ENCODE results near the gene SLC44A4.
A peak's percentile ranks its signal among the peaks of the same experiment; 100 is the strongest.

SLC44A4 gene

GRCh38 chr6:31900917-31901414 lies 22.2 kb upstream of the SLC44A4 start:
- H3K27me3 ChIP-seq (ENCODE audit: low read depth, low read length), result no peaks in the 10 kb centered on the region
- H3K36me3 ChIP-seq (ENCODE audit: control insufficient read depth in 1 of 2, insufficient read depth in 2 of 2, low read length in 2 of 2), result peaks cover 0 to 3% of the 10 kb centered on the region in 2 donors
- H3K4me1 ChIP-seq (ENCODE audit: control insufficient read depth in 1 of 2, insufficient read depth in 2 of 2, low read length in 2 of 2), result peaks cover 7 to 33% of the 10 kb centered on the region in 2 donors
- no peaks in the 10 kb centered on the region for H3K9me3 ChIP-seq (ENCODE audit: control insufficient read depth in 1 of 2, low read length in 2 of 2)
- no peak overlapping the region for H3K27ac ChIP-seq (ENCODE audit: low read length)
- peak overlapping the region; percentile 21 to 85 for H3K4me3 ChIP-seq (ENCODE audit: low read depth in 1 of 2, low read length in 2 of 2)

- Histone ChIP-seq H3K27ac (ENCODE audit: low read length) (no peak overlapping the region), H3K4me1 (ENCODE audit: control insufficient read depth in 1 of 2, insufficient read depth in 2 of 2, low read length in 2 of 2) (peaks cover 7 to 33% of the 10 kb centered on the region in 2 donors)
These were observed 21.3 kb upstream of the SLC44A4 start for GRCh38 chr6:31899882-31900722.

DNA sequence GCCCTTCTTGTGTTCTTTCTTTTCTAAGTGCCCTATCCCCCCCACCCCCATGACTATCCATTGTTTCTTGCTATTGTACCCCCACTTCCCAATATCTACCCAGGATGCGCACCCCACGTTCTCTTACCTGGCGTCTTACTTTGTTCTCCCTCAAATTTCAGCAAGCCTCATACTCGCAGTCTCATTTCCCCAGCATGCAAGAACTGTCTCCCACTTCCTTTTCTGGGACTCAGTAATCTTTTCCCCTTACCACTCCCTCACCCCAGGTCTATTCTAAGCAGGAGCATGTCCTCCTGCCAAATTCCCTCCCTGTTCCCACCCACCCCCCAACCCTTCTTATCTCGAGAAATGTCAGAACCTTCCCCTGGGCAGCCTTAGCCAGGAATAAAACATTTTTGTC lies 20.4 kb upstream of the SLC44A4 start:
- H3K27me3 ChIP-seq (ENCODE audit: low read depth, low read length), result no peaks in the 10 kb centered on the region
- H3K27ac ChIP-seq (ENCODE audit: low read length), result no peak overlapping the region
- H3K36me3 ChIP-seq (ENCODE audit: control insufficient read depth in 1 of 2, insufficient read depth in 2 of 2, low read length in 2 of 2), result peaks cover 4 to 17% of the 10 kb centered on the region in 2 donors
- H3K4me3 ChIP-seq (ENCODE audit: low read depth in 1 of 2, low read length in 2 of 2), result no peak overlapping the region
- no peaks in the 10 kb centered on the region for H3K9me3 ChIP-seq (ENCODE audit: control insufficient read depth in 1 of 2, low read length in 2 of 2)
- H3K4me1 ChIP-seq (ENCODE audit: control insufficient read depth in 1 of 2, insufficient read depth in 2 of 2, low read length in 2 of 2), result peaks cover 7 to 33% of the 10 kb centered on the region in 2 donors

More at GRCh38 chr6:31899882-31900722, 21.3 kb upstream of the SLC44A4 start:
- no peaks in the 10 kb centered on the region for H3K27me3 ChIP-seq (ENCODE audit: low read depth, low read length)
- no peak overlapping the region for H3K4me3 ChIP-seq (ENCODE audit: low read depth in 1 of 2, low read length in 2 of 2)
- H3K36me3 ChIP-seq (ENCODE audit: control insufficient read depth in 1 of 2, insufficient read depth in 2 of 2, low read length in 2 of 2), result peaks cover under 1 to 11% of the 10 kb centered on the region in 2 donors
- no peaks in the 10 kb centered on the region for H3K9me3 ChIP-seq (ENCODE audit: control insufficient read depth in 1 of 2, low read length in 2 of 2)

DNA sequence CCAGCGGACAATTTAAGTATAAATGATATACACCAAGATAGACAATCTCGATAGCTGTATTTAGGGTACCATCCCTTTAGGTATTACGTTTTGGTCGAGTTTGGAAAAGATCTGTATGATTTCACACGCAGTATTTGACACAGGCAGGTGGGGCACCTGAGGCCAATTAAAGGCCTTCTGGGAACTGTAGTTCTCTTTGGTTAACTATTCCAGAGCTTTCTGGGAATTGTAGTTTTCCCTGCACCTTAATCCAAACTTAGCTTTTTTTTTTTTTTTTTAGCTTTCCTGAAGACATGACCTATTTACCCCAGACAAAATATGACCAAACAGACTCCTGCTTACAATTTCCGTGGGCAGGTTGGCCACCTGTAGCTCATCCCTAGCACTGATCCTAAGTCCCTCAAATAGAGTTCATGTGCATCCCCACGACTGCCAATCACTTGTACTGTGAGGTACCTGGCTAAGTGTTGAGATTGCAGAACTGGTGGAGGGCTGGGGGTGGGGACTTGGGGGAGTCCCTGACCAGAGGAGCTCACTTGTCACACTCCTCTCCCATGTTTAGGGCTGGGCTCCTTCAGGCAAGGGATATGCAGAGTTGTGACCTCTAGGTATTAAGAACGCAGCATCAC lies 19.7 kb upstream of the SLC44A4 start:
- Histone ChIP-seq H3K9me3 (ENCODE audit: control insufficient read depth in 1 of 2, low read length in 2 of 2) (no peaks in the 10 kb centered on the region), H3K27ac (ENCODE audit: low read length) (peak overlapping the region; percentile 93), H3K36me3 (ENCODE audit: control insufficient read depth in 1 of 2, insufficient read depth in 2 of 2, low read length in 2 of 2) (peaks cover 5 to 21% of the 10 kb centered on the region in 2 donors), H3K4me1 (ENCODE audit: control insufficient read depth in 1 of 2, insufficient read depth in 2 of 2, low read length in 2 of 2) (peaks cover 7 to 33% of the 10 kb centered on the region in 2 donors), H3K27me3 (ENCODE audit: low read depth, low read length) (no peaks in the 10 kb centered on the region), H3K4me3 (ENCODE audit: low read depth in 1 of 2, low read length in 2 of 2) (peak overlapping the region; percentile 95 to 99)

DNA sequence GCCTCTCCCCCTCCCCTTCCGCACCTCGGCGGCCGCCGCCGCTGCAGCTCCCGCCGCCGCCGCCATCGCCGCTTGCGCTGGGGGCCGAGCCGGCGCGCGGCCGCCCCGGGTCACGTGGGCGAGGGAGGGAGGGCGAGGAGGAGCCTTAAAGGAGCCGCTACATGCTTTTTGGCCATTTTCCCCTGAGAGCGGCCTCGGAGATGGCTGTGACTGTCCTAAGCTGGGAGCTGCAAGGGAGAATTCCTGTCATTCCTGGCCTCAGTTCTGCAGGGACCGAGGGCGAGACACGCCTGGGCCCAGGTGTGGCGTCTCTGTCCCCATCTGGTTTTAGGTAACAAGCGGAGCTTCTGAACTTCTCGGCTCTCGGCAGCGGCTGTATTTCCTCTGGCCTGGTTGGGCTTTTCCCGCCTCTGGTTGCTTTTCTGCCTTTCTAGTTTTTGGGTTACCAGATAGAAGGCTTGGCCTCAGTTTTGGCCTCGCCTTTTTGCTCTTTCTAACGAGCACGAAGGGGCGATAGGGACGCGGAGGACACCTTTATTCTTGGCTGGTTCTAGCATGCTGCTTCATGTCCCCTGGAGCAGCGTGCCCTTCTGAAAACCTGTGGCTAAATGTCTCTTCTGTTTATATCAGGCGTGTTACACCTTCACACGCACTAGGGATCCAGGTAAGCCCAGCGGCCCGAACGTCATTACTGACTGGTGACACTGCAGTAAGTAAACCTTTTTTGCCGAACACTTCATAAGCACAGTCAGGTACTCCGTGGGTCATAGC lies 19.0 kb upstream of the SLC44A4 start, which contains the start of gene EHMT2:
Gene EHMT2 (minus strand): TSS at position 87 of the 771 bp plus-strand sequence. CDS start 21 bp downstream, at position 66.
- Histone ChIP-seq H3K4me1 (ENCODE audit: control insufficient read depth in 1 of 2, insufficient read depth in 2 of 2, low read length in 2 of 2) (peaks cover 7 to 31% of the 10 kb centered on the region in 2 donors), H3K27ac (ENCODE audit: low read length) (peak within 1 kb of the TSS; percentile 93), H3K36me3 (ENCODE audit: control insufficient read depth in 1 of 2, insufficient read depth in 2 of 2, low read length in 2 of 2) (peaks cover 12 to 28% of the 10 kb centered on the region in 2 donors), H3K9me3 (ENCODE audit: control insufficient read depth in 1 of 2, low read length in 2 of 2) (no peaks in the 10 kb centered on the region), H3K4me3 (ENCODE audit: low read depth in 1 of 2, low read length in 2 of 2) (peak within 1 kb of the TSS; percentile 95 to 99), H3K27me3 (ENCODE audit: low read depth, low read length) (no peaks in the 10 kb centered on the region)

GRCh38 chr6:31896856-31897611 lies 18.2 kb upstream of the SLC44A4 start:
- Histone ChIP-seq H3K9me3 (ENCODE audit: control insufficient read depth in 1 of 2, low read length in 2 of 2) (no peaks in the 10 kb centered on the region), H3K27ac (ENCODE audit: low read length) (peak overlapping the region; percentile 51), H3K4me3 (ENCODE audit: low read depth in 1 of 2, low read length in 2 of 2) (peak overlapping the region; percentile 48 to 95)

DNA sequence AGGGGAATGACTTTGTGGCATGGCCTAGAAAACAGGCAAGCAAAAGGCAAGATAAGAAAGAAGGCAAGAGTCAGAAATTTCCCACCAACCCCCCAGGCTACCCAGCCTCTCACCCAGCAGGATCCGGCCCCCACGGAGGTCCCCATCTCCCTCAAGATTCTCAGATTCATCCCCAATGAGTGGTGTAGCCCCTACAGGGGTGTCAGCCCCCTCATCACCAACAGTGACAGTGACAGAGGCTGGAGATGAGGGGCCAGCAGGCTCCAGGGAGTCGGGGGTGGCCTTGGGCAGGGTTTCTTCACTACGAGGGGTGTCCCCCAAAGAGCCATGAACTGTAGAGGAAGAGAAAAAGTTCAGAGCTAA lies 17.7 kb upstream of the SLC44A4 start:
- Histone ChIP-seq H3K36me3 (ENCODE audit: control insufficient read depth in 1 of 2, insufficient read depth in 2 of 2, low read length in 2 of 2) (peaks cover 14 to 39% of the 10 kb centered on the region in 2 donors), H3K4me1 (ENCODE audit: control insufficient read depth in 1 of 2, insufficient read depth in 2 of 2, low read length in 2 of 2) (peaks cover 4 to 27% of the 10 kb centered on the region in 2 donors)

More at GRCh38 chr6:31896856-31897611, 18.2 kb upstream of the SLC44A4 start:
- Histone ChIP-seq H3K4me1 (ENCODE audit: control insufficient read depth in 1 of 2, insufficient read depth in 2 of 2, low read length in 2 of 2) (peaks cover 4 to 27% of the 10 kb centered on the region in 2 donors), H3K36me3 (ENCODE audit: control insufficient read depth in 1 of 2, insufficient read depth in 2 of 2, low read length in 2 of 2) (peaks cover 14 to 34% of the 10 kb centered on the region in 2 donors), H3K27me3 (ENCODE audit: low read depth, low read length) (no peaks in the 10 kb centered on the region)

DNA sequence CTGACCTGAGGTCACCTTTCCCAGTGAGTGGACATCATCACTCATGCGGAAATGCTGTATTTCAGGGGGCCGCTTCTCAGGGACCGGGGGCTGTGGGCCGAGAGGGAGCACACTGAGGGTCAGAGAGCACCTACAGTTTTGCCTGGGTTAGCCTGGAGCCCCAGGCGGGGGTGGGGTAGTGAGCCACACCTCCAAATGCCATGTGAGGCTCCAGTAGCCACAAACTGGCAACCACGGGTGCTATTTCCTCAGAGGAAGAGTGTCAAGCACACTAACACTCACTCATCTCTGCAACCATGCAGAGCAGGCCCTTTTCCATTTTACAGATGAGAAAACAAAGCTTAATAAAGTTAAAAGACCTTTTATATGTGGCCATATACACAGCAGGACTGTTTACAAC lies 14.0 kb upstream of the SLC44A4 start:
- Histone ChIP-seq H3K4me1 (ENCODE audit: control insufficient read depth in 1 of 2, insufficient read depth in 2 of 2, low read length in 2 of 2) (no peaks in the 10 kb centered on the region), H3K4me3 (ENCODE audit: low read depth in 1 of 2, low read length in 2 of 2) (no peak overlapping the region), H3K27me3 (ENCODE audit: low read depth, low read length) (no peaks in the 10 kb centered on the region), H3K36me3 (ENCODE audit: control insufficient read depth in 1 of 2, insufficient read depth in 2 of 2, low read length in 2 of 2) (peaks cover 17 to 60% of the 10 kb centered on the region in 2 donors), H3K27ac (ENCODE audit: low read length) (no peak overlapping the region), H3K9me3 (ENCODE audit: control insufficient read depth in 1 of 2, low read length in 2 of 2) (no peaks in the 10 kb centered on the region)

More for the DNA sequence above, 17.7 kb upstream of the SLC44A4 start:
- Histone ChIP-seq H3K9me3 (ENCODE audit: control insufficient read depth in 1 of 2, low read length in 2 of 2) (no peaks in the 10 kb centered on the region), H3K4me3 (ENCODE audit: low read depth in 1 of 2, low read length in 2 of 2) (peak overlapping the region; percentile 48 to 95), H3K27ac (ENCODE audit: low read length) (peak overlapping the region; percentile 51), H3K27me3 (ENCODE audit: low read depth, low read length) (no peaks in the 10 kb centered on the region)

DNA sequence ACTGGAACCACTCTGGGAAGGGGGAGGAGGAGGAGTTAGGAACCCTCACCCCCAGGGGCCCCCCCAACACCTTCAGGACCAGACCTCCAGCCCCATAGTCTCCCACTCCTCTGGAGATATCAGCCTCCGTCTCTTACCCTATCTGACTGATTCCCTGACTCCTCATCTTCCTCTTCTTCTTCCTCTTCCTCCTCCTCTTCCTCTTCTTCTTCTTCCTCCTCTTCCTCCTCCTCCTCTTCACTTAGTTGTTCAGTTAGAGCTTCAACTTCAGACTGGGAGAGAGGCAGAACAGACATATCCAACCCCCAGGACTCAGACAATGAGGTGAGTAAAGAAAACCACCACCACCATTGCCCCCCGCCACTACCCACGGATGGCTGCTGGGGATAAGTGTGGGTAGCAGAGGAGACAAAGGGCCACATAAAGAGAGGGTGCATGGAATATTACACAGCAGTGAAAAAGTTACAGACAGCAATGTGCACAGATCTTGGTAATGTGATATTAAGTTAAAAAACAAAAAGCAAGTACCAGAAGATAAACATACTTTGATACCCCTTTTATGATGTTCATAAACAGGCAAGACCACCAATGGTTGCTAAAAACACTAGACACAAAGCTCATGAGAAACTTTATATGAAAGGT lies 10.7 kb upstream of the SLC44A4 start:
- Histone ChIP-seq H3K27me3 (ENCODE audit: low read depth, low read length) (no peaks in the 10 kb centered on the region), H3K36me3 (ENCODE audit: control insufficient read depth in 1 of 2, insufficient read depth in 2 of 2, low read length in 2 of 2) (peaks cover 28 to 78% of the 10 kb centered on the region in 2 donors), H3K4me3 (ENCODE audit: low read depth in 1 of 2, low read length in 2 of 2) (no peak overlapping the region)

More for the DNA sequence above, 10.7 kb upstream of the SLC44A4 start:
- Histone ChIP-seq H3K27ac (ENCODE audit: low read length) (no peak overlapping the region), H3K4me1 (ENCODE audit: control insufficient read depth in 1 of 2, insufficient read depth in 2 of 2, low read length in 2 of 2) (no peaks in the 10 kb centered on the region), H3K9me3 (ENCODE audit: control insufficient read depth in 1 of 2, low read length in 2 of 2) (no peaks in the 10 kb centered on the region)
